Measurements from ENCODE around the gene TIGIT. TPM values are rescaled to one million over a fixed set of nuclear protein-coding genes. Genes with fewer than 3 reads are reported as not detected.

TIGIT gene
- 1 to 10 TPM in 2 of 4 donors, under 1 TPM in 1, not detected in 1; 0.44 to 3.3 (median 1.4) TPM for total RNA-seq

- no peak for TF ChIP-seq CTCF (IDR thresholded peaks at IDR 0.05; ENCODE audit: low read depth)
Measured at GRCh38 chr3:114293838-114294535, at the start of gene TIGIT. TIGIT (plus strand) TSS chr3:114294028; CDS start chr3:114294062, 34 bp downstream.

GRCh38 chr3:114252954-114253353, 40.9 kb upstream of the TIGIT start:
- no peak for TF ChIP-seq CTCF (IDR thresholded peaks at IDR 0.05; ENCODE audit: low read depth)

GRCh38 chr3:114253505-114253904, 40.3 kb upstream of the TIGIT start:
- TF ChIP-seq CTCF (IDR thresholded peaks at IDR 0.05; ENCODE audit: low read depth): no peak

- TF ChIP-seq CTCF (IDR thresholded peaks at IDR 0.05; ENCODE audit: low read depth): no peak
Measured at GRCh38 chr3:114259566-114259965, 34.3 kb upstream of the TIGIT start.

- no peak for TF ChIP-seq CTCF (IDR thresholded peaks at IDR 0.05; ENCODE audit: low read depth)
Measured at GRCh38 chr3:114260152-114260551, 33.7 kb upstream of the TIGIT start.

- no peak for TF ChIP-seq CTCF (IDR thresholded peaks at IDR 0.05; ENCODE audit: low read depth)
Measured at GRCh38 chr3:114270019-114270418, 23.8 kb upstream of the TIGIT start.

- no peak for TF ChIP-seq CTCF (IDR thresholded peaks at IDR 0.05; ENCODE audit: low read depth)
Measured at GRCh38 chr3:114272271-114272670, 21.6 kb upstream of the TIGIT start.
